Stimulated activated CD4-positive, alpha-beta T cell treated with anti-CD3 and anti-CD28 coated beads, Interleukin-1b, Interleukin-23, amount 100 ng/mL, for 24 hours (primary cell): ENCODE measurements around the gene ZBTB7B.
A peak's percentile ranks its signal among the peaks of the same experiment; 100 is the strongest.

ENCODE experiments used
- DNase-seq, 4 experiments: peaks; one replicate each; pipeline ENCODE4 v3.0.0-alpha.2; 2020; ENCODE audit warnings: low read depth in 4 of 4, low spot score in 1 of 4

Gene ZBTB7B

GRCh38 chr1:155037043-155037442 is 34.4 kb downstream of the ZBTB7B start:
- DNase-seq: no peak

- no peak for DNase-seq
These were observed 35.3 kb downstream of the ZBTB7B start for GRCh38 chr1:155037851-155038441.

- no peak for DNase-seq
These were observed 36.2 kb downstream of the ZBTB7B start for GRCh38 chr1:155038602-155039307.

- no peak for DNase-seq
These were observed 36.7 kb downstream of the ZBTB7B start for GRCh38 chr1:155039308-155039669.

- no peak for DNase-seq
These were observed 37.9 kb downstream of the ZBTB7B start for GRCh38 chr1:155040358-155041093.

DNA sequence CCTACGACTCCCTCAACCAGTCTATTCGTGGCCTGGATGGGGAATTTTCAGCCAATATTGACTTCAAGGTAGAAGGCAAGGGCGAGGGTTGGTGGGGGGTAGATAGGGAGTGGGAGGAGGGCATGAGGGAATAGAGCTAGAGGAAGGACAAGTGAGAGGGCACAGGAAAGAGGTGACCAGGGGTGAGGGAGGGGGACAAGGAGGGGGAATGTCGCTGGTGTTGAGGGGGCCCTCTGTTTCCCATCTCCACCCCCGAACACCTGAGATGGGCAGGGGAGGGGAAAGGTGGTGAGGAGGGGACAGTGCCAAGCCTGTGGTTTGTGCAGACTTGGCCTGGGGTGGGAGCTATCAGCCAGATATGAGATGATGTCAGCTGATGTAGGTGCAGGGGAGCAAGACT is 40.2 kb downstream of the ZBTB7B start:
- no peak for DNase-seq

- no peak for DNase-seq
These were observed 40.7 kb downstream of the ZBTB7B start for GRCh38 chr1:155043301-155043702.

- DNase-seq: no peak
These were observed 41.2 kb downstream of the ZBTB7B start for GRCh38 chr1:155043793-155044192.

GRCh38 chr1:155044365-155044764 is 41.8 kb downstream of the ZBTB7B start:
- DNase-seq: no peak

GRCh38 chr1:155044812-155045657 is 42.4 kb downstream of the ZBTB7B start:
- DNase-seq: peak in 1 of 4 experiments; percentile 42

- no peak for DNase-seq
These were observed 46.1 kb downstream of the ZBTB7B start for GRCh38 chr1:155048449-155049334.

DNA sequence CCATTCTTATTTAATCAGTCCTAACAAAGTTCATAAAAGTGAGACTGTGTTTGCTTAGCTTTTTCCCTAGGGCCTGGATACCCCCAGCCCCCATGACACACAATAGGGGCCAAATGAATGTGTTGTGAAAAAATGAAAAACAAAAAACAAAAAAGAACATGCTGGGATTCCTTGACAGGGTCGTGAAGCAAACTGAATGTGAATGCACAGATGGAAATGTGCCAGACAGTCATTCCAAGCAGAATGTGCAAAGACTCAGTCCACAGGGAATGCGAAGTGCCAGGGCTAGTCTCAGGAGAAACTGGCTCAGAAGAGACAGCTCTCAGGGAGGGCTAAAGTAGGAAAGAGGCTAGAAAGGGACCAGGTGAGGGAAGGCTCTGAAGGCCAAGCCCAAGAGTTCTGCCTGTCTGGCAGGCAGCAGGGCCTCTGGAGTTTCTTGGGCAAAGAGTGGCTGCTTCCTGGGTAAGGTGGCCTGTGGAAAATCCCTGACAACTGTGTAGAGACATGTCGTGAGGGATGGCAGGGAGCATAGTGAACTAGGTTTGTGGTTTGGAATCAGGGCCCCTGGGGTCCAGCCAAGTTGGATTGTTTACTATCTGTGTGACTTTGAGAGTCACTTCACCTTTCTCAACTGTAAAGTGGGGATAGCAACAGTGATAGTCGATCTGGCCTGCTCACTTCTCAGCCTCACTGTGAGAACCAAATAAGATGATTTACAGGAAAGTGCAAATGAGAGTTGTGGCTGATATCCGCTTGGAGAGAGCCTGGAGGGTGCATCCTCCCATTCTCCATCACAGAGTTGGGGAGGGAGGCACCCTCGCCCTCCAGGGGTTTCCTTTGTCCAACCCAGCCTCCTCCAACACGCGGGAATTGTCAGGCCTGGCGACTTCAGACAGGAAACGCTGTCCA is 47.3 kb downstream of the ZBTB7B start:
- no peak for DNase-seq

DNA sequence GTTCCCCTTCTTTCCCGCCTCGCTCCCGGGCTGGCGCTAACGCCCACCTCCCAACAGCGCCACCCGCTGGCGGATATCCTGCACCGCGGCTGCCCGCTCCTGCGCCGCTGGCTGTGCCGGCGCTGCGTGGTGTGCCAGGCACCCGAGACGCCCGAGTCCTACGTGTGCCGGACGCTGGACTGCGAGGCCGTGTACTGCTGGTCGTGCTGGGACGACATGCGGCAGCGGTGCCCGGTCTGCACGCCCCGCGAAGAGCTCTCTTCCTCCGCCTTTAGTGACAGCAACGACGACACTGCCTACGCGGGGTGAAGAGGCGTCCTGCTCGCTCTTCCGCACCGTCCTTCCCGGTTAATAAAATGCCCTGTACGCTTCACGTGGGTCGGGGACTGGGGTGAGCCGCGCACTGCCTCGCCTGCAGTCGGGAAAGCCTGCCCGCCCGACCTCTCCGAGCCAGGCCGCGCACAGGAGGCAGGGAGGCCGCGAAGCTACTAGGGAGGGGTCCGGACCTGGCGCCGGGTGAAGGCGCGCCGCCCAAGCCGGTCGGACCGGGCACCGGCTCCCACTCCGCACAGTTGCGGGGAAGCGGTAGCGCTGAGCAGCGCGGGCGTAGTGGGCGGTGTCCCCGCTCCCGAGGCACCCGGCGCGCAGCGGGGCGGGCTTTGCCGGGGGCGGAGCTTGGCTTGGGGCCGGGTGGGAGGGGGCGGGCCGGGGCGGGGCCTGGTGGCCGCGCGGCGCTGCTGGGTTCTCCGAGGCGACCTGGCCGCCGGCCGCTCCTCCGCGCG is 48.1 kb downstream of the ZBTB7B start, which contains the start of gene ADAM15:
Gene ADAM15 (plus strand): TSS at position 757 of the 782 bp plus-strand sequence. CDS start 71 bp downstream, outside the sequence.
- peak; percentile 56 to 73 (median 64) for DNase-seq

DNA sequence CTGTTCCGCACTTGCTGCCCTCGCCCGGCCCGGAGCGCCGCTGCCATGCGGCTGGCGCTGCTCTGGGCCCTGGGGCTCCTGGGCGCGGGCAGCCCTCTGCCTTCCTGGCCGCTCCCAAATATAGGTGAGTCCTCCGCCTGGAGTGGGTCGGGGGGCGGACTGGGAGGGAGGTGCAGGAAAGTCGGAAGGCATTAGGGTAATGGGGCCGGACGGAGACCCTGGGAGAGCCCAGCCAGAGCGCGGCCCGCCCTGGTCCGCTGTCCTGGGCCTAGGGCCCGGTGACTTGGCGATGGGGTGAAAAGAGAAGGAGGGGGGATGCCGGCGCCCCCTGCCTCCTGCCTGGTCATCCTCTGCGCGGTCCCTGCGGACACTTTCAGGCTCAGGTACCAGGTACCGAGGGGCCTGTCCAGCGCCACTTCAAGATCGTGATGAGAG is 48.8 kb downstream of the ZBTB7B start:
- no peak for DNase-seq

GRCh38 chr1:155051777-155052398 is 49.3 kb downstream of the ZBTB7B start:
- DNase-seq: peak in 1 of 4 experiments; percentile 41

- no peak for DNase-seq
These were observed 50.1 kb downstream of the ZBTB7B start for GRCh38 chr1:155052439-155053395.
